Upper lobe of left lung (tissue), 4 donors: Measurements from ENCODE around the gene MT1M.

Experiments
- CTCF ChIP-seq, 6 experiments: fragments of 450-650 bp in 4 of 6; fragments of 200-600 bp in 2 of 6; sonication (generic) in 2 of 6; IDR thresholded peaks; one replicate each; pipeline ENCODE4 v1.5.1; 2016 to 2019; ENCODE audit warnings: antibody characterized with exemption in 6 of 6
- POLR2A ChIP-seq, 4 donors: fragments of 450-650 bp; IDR thresholded peaks; one replicate each; pipeline ENCODE4 v1.5.1; 2016 to 2017; ENCODE audit warnings: antibody characterized with exemption in 4 of 4, mild to moderate bottlenecking in 2 of 4
- POLR2AphosphoS5 ChIP-seq, 2 donors: sonication (generic); formaldehyde crosslinking; IDR thresholded peaks; one replicate each; pipeline ENCODE4 v1.5.1; 2017; ENCODE audit warnings: antibody characterized with exemption in 2 of 2

GRCh38 chr16:56614549-56614991, 17.9 kb upstream of the MT1M start:
- no peak for TF ChIP-seq CTCF (IDR thresholded peaks at IDR 0.05)
- TF ChIP-seq POLR2A (IDR thresholded peaks at IDR 0.05) = no peak
- TF ChIP-seq POLR2AphosphoS5 (IDR thresholded peaks at IDR 0.05) = no peak
